Activated CD8-positive, alpha-beta memory T cell treated with anti-CD3 and anti-CD28 coated beads for 1 hour (primary cell): ENCODE data around the gene ZBTB22.

ENCODE experiments used
- DNase-seq, 2 donors: peaks; one replicate each; pipeline ENCODE4 v3.0.0-alpha.2; 2020; ENCODE audit warnings: low read depth in 1 of 2; ENCODE audit errors: extremely low read depth in 1 of 2

Gene ZBTB22

DNA sequence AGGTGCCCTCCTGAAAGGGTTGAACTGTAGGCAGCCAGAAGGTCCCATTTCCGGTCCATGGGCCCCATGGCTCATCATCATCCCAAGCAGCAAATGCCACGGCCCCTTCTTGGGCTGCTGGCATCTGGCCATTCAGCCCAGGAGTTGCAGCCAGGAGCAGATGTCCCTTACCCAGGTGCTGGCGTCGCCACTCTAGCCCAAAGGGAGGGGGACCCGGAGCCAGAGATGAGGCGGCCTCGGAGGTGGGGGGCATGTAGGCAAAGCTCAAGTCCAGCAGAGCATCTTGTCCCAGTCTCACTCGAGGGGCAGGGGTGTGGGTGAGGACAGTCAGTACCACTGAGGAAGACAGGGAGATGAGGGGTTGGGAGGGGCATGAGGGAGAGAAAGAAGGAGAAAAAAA lies 12.5 kb downstream of the ZBTB22 start:
- DNase-seq: no peak

- DNase-seq: no peak
Measured at GRCh38 chr6:33304216-33304615, 13.3 kb downstream of the ZBTB22 start.

GRCh38 chr6:33301877-33302276 lies 15.7 kb downstream of the ZBTB22 start:
- no peak for DNase-seq

DNA sequence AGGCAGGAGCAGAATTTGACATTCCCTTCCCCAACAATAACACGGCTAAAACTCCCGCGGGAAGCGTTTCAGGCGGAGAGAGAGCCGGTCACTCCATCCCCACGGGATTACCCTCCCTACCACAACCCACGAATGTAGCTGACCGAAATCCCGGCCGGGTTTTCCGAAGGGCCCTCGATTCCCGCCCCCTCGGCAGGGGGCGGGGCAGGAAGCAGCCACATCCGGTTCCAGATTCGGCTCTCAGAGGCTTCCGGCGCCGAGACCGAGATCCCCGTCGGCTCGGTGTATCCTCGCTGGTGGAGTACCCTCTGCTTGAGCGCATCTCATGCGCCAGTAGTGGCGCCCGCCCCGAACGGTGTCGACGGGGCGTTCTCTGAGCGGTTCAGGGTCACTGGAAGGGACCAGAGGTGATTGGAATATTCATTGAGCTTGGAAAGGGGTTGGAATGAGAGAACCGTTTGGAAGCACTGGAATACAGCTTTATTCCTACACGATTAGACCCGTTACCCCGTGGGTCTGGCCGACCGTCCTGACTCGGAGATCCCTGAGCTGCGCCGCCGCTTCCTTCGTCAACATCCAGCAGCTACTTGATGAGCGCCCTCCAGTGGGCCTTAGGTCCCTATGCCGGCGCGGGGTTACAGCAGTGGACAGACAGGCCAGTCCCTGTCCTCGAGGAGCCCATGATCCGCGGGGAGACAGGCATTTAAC lies 18.2 kb downstream of the ZBTB22 start:
- DNase-seq: peak; percentile 78 to 89

- DNase-seq: no peak
Measured at GRCh38 chr6:33298773-33299236, 18.7 kb downstream of the ZBTB22 start, which contains the start of gene RGL2. RGL2 (minus strand) TSS chr6:33298942; CDS start chr6:33298610, 332 bp downstream.

GRCh38 chr6:33297956-33298772 lies 19.4 kb downstream of the ZBTB22 start:
- no peak for DNase-seq

DNA sequence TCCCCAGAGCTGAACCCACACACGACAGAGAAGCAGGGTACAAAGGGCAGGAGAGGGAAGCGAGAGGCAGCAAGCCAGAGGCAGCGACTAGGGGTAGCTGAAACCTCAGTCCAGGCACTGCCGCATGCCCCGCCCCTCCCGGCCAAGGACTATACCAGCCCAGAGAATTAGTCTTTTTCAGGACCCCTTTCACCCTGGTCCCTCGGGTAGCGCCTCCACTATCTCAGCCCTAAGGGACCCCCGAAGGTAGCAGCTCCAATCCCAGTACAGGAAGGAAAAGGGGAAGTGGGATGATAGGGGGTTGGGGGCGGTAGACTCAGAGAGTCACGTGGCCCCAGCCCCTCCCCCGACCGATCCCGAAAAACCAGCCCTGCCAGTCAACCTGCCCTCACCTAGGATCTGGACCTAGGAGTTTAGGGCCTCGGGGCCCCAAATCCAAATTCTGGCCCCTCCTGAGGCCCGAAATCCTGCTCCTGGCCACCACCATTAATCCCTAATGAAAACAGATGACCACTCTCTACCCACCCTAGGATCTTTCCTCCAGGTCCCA lies 20.1 kb downstream of the ZBTB22 start:
- no peak for DNase-seq

DNA sequence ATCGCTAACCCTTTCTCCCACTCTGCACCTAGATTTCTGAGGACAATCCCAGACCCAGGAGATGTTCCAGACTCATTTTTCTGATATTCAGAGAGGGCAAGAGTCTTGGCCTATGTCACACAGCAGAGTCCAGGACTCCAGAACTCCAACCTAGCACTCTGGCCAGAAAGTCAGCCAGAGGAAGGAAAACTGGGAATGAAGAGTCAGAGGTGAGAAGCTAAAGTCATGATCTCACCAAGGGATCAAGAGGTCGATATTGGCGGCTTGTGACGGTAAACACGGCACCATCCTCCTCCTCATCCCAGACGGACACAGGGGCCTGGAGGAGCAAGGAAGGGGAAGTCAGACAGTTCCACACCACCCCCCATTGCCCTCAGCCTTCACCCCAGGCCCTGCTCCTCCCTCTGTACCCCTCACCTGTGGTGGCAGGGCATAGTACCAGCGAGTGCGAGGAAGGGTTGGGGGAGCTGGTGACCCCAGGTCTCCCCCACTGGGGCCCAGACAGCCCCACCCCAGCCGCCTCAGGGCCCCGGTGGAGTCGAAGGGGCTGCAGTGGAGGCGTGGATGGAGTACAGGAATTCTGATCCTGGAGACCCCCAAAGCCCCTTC lies 20.6 kb downstream of the ZBTB22 start:
- no peak for DNase-seq

- DNase-seq: no peak
Measured at GRCh38 chr6:33295621-33296369, 21.7 kb downstream of the ZBTB22 start.

- DNase-seq: no peak
Measured at GRCh38 chr6:33294086-33294823, 23.3 kb downstream of the ZBTB22 start.

DNA sequence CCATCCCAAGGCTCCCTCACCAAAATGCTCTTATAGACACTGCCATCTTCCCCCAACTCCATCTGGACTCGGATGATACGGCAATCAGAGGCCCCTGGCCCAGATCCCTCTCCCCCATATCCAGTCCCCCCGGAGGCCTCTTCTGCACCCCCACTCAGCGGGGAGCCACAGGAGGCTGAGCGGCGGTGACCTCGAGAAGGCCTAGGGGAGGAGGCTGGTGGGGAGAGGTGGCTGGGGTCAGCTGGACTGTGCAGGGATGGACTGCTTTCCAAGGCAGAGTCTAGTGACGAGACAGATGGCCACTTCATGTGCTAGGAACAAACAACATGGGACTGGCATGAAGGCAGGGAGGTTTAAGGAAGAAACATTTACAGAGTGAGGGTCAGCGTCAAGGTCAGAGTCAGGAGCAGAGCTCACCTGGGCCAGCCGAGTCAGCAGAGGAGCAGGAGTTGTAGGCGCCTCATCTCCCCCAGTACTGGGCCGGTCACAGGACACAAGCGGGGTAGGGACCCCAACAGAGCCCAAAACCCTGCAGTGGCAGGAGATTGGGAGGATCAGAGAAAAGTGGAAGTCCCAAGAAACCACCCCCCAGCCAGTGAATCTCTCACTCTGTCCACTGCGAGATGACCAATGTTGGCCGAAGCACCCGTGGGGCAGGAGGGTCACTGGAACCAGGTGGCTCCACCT lies 24.4 kb downstream of the ZBTB22 start:
- no peak for DNase-seq

GRCh38 chr6:33290459-33290858 lies 27.1 kb downstream of the ZBTB22 start:
- no peak for DNase-seq

GRCh38 chr6:33289784-33290315 lies 27.7 kb downstream of the ZBTB22 start:
- DNase-seq: no peak

DNA sequence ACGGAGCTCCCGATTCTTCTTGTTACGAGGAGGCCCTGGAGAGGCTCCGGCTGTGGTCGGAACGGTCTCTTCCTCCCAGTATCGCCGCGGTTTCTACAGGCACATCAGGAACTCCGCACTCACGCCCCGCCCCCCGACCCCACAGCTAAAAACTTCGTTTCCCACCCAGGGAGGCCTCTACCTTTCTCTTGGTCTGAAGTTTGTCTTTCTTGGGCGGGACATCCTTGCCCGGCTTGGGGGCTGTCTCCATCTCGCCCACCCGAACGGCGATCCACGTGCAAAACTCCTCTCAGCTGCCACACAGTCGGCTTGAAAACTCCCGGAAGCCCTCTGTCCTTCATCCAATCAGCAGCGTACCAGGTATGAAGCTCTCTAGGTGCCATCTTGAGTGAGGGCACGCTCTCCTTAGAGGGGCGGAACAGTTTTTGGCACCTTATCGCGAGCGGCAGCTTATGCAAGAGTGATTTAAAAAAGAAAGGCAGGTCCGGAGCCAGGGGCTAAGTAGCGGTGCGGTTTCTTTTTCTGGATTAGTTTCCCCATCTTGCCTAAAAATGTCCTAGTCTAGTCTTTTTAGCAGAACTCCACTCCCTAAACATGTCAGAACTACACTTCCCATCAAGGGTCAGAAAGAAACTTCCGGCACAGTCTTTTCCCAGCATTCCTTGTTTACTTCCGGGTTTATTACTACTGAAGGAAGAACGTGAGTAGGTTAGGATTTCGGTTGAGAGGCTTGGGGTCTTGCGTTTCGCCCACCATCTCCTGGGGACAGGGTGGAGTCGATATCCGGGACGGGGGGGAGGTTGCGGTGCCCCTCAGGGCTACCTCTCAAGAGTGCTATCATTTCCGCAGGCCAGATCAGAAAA lies 28.4 kb downstream of the ZBTB22 start, which contains the start of the genes PFDN6 and WDR46:
Gene PFDN6 (plus strand): TSS at position 681 of the 863 bp plus-strand sequence. CDS start 256 bp downstream, outside the sequence.
Gene WDR46 (minus strand): TSS at position 319 of the 863 bp plus-strand sequence. CDS start 69 bp downstream, at position 250.
- DNase-seq: peak in 1 of 2 donors; percentile 60

DNA sequence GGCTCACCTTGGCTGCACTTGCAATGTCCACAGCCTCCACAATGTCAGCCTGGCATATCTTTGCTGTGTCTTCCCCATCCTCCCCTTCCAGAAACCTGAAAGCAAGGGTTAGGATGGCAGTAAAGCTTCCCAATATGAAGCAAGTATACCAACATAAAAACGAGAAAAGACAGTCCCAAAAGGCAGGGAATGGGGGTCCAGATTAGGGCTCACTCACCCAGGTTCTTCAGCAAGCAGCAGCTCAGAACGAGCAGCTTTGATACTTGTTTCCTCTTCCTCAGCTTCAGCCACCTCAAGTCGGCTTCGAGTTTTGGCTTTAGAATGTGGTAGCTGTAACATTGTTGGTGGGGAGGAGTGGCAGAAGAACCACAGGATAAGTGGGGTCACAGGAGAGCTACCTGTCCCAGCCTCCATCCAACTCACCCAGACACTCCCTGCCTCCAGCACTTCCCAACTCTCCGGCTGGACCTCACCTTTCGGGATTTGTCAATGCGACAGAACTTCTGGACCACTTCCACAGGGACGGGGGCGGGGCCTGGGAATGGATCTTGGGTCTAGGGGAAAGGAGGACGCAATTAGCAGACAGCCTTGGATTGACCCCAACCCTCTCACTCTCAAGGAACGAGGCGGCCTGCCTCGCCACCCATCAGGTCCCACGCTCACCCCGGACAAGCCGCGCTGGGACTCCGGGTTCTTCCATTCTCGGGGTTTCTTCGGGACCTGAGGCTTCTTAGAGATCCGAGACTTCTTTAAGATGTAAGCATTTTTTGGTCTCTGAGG lies 29.2 kb downstream of the ZBTB22 start:
- no peak for DNase-seq

DNA sequence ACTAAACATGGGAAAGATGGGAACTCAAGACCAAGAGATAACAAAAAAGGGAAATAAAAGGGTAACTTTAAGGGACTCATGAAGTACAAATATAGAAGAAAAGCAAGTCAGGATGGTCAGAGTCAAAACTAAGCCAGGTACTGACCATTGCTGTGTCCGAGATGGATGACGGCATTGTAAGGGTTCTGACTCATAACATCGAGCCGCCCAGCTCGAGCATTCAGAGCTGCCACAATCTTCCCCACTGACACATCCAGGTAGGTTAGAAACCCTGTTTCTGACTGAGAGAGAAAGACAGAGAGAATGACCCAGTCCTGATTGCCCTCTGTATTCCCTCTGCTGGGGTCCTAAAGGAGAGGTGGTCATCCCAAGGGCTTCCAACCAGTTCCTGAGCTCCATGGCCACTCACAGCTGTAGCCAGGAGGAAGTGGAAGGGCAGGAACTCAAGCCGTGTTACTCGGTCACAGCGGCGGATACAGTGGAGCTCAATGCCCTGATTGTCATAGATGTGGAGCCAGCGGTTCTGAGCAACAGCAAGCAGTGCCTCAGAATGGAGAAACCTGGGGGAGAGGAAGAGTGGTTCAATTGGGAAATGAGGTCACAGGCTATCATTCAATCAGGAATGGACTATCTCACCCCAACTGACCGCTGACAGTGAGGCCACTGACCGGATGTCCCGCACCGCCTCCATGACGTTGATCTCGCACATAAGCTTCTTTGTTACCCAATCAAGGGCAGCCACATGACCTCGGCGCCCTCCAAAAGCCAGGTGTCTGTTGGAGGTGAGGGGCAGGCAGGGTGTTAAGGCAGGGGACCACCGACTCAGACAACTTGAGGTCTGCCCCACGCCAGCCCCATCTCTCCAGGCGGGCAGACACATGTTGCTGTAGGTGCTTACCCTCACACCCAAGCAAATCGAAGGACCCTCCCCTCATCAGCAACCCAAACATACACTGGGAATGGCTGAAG lies 30.3 kb downstream of the ZBTB22 start:
- no peak for DNase-seq
